Measurements from ENCODE around the gene CNTNAP5. TPM values are rescaled to one million over a fixed set of nuclear protein-coding genes. Genes with fewer than 3 reads are reported as not detected.

CNTNAP5 gene
- total and polyA plus RNA-seq, 7 experiments from 2014 or later = not detected

DNA sequence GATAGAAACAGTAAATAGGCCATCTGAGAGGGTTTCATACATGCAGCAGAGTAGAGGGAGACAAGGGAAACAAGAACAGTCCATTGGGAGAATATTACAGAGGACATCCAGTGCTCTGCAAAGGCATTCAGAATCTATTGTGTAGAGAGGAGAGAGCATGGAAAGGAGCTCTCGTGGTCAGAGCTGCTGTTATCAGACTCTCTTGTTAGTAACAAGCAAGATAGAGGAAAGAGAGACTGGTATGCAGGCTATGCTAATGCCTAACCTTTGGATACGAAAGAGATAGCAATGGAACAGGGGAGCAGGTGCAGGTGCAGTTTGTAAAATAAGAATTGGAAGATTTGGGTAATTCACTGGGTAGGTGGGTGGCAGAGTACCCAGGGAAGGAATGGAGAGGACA is 855.9 kb downstream of the CNTNAP5 start:
- POLR2A ChIA-PET = no interaction called here
- no peaks in the 10 kb centered on the region for H3K4me1 ChIP-seq (ENCODE audit: control insufficient read depth in 2 of 2, insufficient read depth in 2 of 2, low read length in 2 of 2)
- CTCF ChIA-PET = no interaction called here

DNA sequence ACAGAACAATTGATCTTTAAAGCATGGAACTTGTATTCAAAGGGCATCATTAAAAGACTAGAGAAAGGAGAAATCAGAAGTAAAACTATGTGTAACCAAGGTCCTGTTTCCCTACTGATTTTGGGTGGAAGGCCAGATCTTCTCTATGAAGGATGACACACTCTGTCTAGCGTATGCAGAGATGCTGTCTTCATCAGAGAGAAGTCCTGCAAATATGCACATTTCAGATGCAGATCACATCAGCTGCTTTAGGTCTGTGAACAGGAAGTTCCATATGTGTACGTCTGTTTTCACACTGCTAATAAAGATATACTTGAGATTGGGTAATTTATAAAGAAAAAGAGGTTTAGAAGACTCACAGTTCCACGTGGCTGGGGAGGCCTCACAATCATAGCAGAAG is 857.3 kb downstream of the CNTNAP5 start:
- Mint-ChIP-seq H3K9me3 (peaks cover 2 to 18% (median 7%) of the 10 kb centered on the region in 11 donors), H3K27me3 (no peaks in the 10 kb centered on the region), H3K27ac (no peak overlapping the region), H3K36me3 (no peaks in the 10 kb centered on the region), H3K4me3 (no peak overlapping the region), H3K4me1 (no peaks in the 10 kb centered on the region)
- H3K36me3 ChIP-seq (ENCODE audit: control insufficient read depth in 2 of 3, insufficient read depth in 3 of 3, low read length in 3 of 3) = no peaks in the 10 kb centered on the region
- intact Hi-C loops (cut with micrococcal nuclease) = no loop called here
- no peak overlapping the region for H3K4me3 ChIP-seq (ENCODE audit: low read length)
- H3K27ac ChIP-seq (ENCODE audit: low read depth, low read length) = no peak overlapping the region
- H3K9me3 ChIP-seq (ENCODE audit: control insufficient read depth in 2 of 3, low read length in 3 of 3) = no peaks in the 10 kb centered on the region
- DNase-seq (no peak), ATAC-seq (no peak)
- POLR2A ChIA-PET = no interaction called here
- H3K4me1 ChIP-seq (ENCODE audit: control insufficient read depth in 2 of 2, insufficient read depth in 2 of 2, low read length in 2 of 2) = no peaks in the 10 kb centered on the region
- no peaks in the 10 kb centered on the region for H3K27me3 ChIP-seq (ENCODE audit: control insufficient read depth in 2 of 2, insufficient read depth in 2 of 2, low read length in 2 of 2)
- CTCF ChIA-PET = no interaction called here

More for the DNA sequence above, 855.9 kb downstream of the CNTNAP5 start:
- Mint-ChIP-seq H3K9me3 (peaks cover 3 to 18% (median 5%) of the 10 kb centered on the region in 11 donors), H3K4me3 (no peak overlapping the region), H3K27ac (peak overlapping the region in 1 of 9 donors; percentile 51), H3K4me1 (no peaks in the 10 kb centered on the region), H3K27me3 (no peaks in the 10 kb centered on the region), H3K36me3 (no peaks in the 10 kb centered on the region)
- ATAC-seq = no peak
- H3K27ac ChIP-seq (ENCODE audit: low read depth, low read length) = no peak overlapping the region
- intact Hi-C loops (cut with micrococcal nuclease) = no loop called here
- no peaks in the 10 kb centered on the region for H3K36me3 ChIP-seq (ENCODE audit: control insufficient read depth in 2 of 3, insufficient read depth in 3 of 3, low read length in 3 of 3)
- H3K4me3 ChIP-seq (ENCODE audit: low read length) = no peak overlapping the region
- no peak for DNase-seq
- no peaks in the 10 kb centered on the region for H3K9me3 ChIP-seq (ENCODE audit: control insufficient read depth in 2 of 3, low read length in 3 of 3)
- H3K27me3 ChIP-seq (ENCODE audit: control insufficient read depth in 2 of 2, insufficient read depth in 2 of 2, low read length in 2 of 2) = no peaks in the 10 kb centered on the region

DNA sequence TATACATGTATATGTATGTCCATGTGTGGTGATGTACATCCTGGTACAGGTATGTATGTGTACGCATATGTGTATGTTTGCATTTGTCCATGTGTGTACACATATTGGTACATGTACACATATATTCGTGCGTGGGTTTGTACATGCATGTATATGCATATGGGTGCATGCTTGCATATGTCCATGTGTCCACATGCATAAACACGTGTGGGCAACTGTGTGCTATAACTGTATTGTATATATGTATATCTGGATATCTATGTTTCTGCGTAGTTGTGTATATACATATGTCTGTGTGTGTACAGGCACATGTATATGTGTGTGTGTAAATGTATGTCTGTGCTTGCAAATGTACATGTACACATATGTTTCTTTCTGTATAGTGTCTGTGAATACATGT is 858.5 kb downstream of the CNTNAP5 start:
- ChIA-PET CTCF (no interaction called here), POLR2A (no interaction called here)
- H3K4me3 Mint-ChIP-seq = no peak overlapping the region

DNA sequence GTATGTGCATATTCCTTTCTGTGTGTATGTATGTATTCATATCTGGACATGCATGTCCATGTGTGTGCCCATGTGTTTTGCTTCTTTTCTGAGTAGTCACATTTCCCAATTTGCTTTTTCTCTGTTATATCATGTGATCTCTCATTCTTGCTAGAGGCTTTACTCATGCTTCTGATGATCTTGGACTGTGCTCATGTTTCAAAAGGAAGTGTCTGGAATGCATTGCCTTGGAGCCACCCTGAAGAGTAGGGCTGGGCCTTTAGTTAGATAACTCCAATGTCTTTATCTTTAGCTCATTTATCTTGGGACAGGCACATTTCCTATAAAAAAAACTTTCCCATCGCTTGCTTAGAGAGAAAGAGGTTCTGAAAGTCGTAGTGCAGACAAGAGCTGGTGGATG is 859.2 kb downstream of the CNTNAP5 start:
- no peaks in the 10 kb centered on the region for H3K9me3 ChIP-seq (ENCODE audit: control insufficient read depth in 2 of 3, low read length in 3 of 3)
- no peaks in the 10 kb centered on the region for H3K36me3 ChIP-seq (ENCODE audit: control insufficient read depth in 2 of 3, insufficient read depth in 3 of 3, low read length in 3 of 3)
- Mint-ChIP-seq H3K36me3 (no peaks in the 10 kb centered on the region), H3K27me3 (no peaks in the 10 kb centered on the region), H3K4me1 (no peaks in the 10 kb centered on the region), H3K4me3 (no peak overlapping the region), H3K9me3 (peaks cover 2 to 18% (median 5%) of the 10 kb centered on the region in 11 donors), H3K27ac (no peak overlapping the region)
- CTCF ChIA-PET = no interaction called here
- ATAC-seq (no peak), DNase-seq (no peak)
- H3K4me1 ChIP-seq (ENCODE audit: control insufficient read depth in 2 of 2, insufficient read depth in 2 of 2, low read length in 2 of 2) = no peaks in the 10 kb centered on the region
- intact Hi-C loops (cut with micrococcal nuclease) = loop anchor here in 1 of 2 donors (2.0 kb wide), 1 partner anchor 32 kb away; no protein-coding TSS in a partner anchor
- no peak overlapping the region for H3K4me3 ChIP-seq (ENCODE audit: low read length)
- H3K27me3 ChIP-seq (ENCODE audit: control insufficient read depth in 2 of 2, insufficient read depth in 2 of 2, low read length in 2 of 2) = no peaks in the 10 kb centered on the region
- H3K27ac ChIP-seq (ENCODE audit: low read depth, low read length) = no peak overlapping the region
- POLR2A ChIA-PET = no interaction called here

More for the DNA sequence above, 858.5 kb downstream of the CNTNAP5 start:
- no peak for DNase-seq
- Mint-ChIP-seq H3K27ac (no peak overlapping the region), H3K9me3 (peaks cover 2 to 18% (median 7%) of the 10 kb centered on the region in 11 donors), H3K4me1 (no peaks in the 10 kb centered on the region), H3K27me3 (no peaks in the 10 kb centered on the region), H3K36me3 (no peaks in the 10 kb centered on the region)
- Histone ChIP-seq H3K4me3 (ENCODE audit: low read length) (no peak overlapping the region), H3K9me3 (ENCODE audit: control insufficient read depth in 2 of 3, low read length in 3 of 3) (no peaks in the 10 kb centered on the region), H3K4me1 (ENCODE audit: control insufficient read depth in 2 of 2, insufficient read depth in 2 of 2, low read length in 2 of 2) (no peaks in the 10 kb centered on the region), H3K27me3 (ENCODE audit: control insufficient read depth in 2 of 2, insufficient read depth in 2 of 2, low read length in 2 of 2) (no peaks in the 10 kb centered on the region), H3K27ac (ENCODE audit: low read depth, low read length) (no peak overlapping the region), H3K36me3 (ENCODE audit: control insufficient read depth in 2 of 3, insufficient read depth in 3 of 3, low read length in 3 of 3) (no peaks in the 10 kb centered on the region)
- intact Hi-C loops (cut with micrococcal nuclease) = no loop called here
- ATAC-seq = peak; percentile 24

DNA sequence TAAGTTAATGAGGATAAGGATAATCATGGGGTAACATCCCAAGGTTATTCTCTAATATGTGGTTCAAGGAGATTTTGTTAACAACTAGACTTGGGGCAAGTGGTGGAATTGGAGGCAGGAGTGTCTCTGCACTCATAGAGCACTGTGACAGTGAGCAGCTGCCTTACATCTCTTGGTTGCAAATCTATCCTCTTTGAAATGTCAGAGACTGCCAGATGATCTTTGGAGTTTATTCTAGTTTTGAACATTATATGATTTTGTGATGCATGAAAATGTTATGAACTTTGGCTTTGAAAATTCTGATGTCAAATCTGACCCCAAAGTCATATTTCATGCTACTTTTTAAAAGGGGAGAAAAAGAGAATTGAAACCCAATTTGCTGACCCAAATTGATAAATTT is 861.1 kb downstream of the CNTNAP5 start:
- no peak for DNase-seq
- H3K27ac Mint-ChIP-seq = no peak overlapping the region
- H3K4me3 Mint-ChIP-seq = no peak overlapping the region

DNA sequence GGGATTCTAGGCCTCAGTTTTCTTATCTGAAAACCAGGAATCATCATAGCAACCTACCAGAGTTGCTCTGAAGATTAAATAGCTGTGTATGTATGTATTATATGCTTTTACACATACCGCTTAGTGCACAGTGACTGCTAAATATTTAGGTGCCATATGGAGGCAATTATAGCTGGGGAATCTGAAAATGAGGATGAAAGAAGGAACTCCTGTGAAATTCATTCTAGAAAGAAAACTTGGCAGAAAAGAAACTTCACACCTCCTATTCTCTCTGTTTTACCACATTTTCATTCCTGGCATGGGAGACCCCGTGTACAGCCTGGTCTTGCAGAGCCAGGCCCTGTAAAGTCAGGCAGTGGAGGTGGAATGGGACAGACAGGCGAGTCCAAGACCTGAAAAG is 862.4 kb downstream of the CNTNAP5 start:
- Histone ChIP-seq H3K27ac (ENCODE audit: low read depth, low read length) (no peak overlapping the region), H3K27me3 (ENCODE audit: control insufficient read depth in 2 of 2, insufficient read depth in 2 of 2, low read length in 2 of 2) (no peaks in the 10 kb centered on the region), H3K4me1 (ENCODE audit: control insufficient read depth in 2 of 2, insufficient read depth in 2 of 2, low read length in 2 of 2) (no peaks in the 10 kb centered on the region), H3K4me3 (ENCODE audit: low read length) (no peak overlapping the region), H3K36me3 (ENCODE audit: control insufficient read depth in 2 of 3, insufficient read depth in 3 of 3, low read length in 3 of 3) (no peaks in the 10 kb centered on the region), H3K9me3 (ENCODE audit: control insufficient read depth in 2 of 3, low read length in 3 of 3) (peaks cover 0 to 4% (median 0%) of the 10 kb centered on the region in 3 experiments)
- DNase-seq (no peak), ATAC-seq (no peak)
- Mint-ChIP-seq H3K36me3 (no peaks in the 10 kb centered on the region), H3K27me3 (no peaks in the 10 kb centered on the region), H3K4me1 (no peaks in the 10 kb centered on the region), H3K9me3 (peaks cover 0 to 18% (median 4%) of the 10 kb centered on the region in 11 donors), H3K27ac (no peak overlapping the region), H3K4me3 (no peak overlapping the region)
- POLR2A ChIA-PET = no interaction called here
- CTCF ChIA-PET = no interaction called here
- intact Hi-C loops (cut with micrococcal nuclease) = no loop called here

More for the DNA sequence above, 861.1 kb downstream of the CNTNAP5 start:
- peaks cover 0 to 4% (median 0%) of the 10 kb centered on the region in 3 experiments for H3K9me3 ChIP-seq (ENCODE audit: control insufficient read depth in 2 of 3, low read length in 3 of 3)
- H3K36me3 Mint-ChIP-seq = no peaks in the 10 kb centered on the region
- no peaks in the 10 kb centered on the region for H3K27me3 ChIP-seq (ENCODE audit: control insufficient read depth in 2 of 2, insufficient read depth in 2 of 2, low read length in 2 of 2)
- intact Hi-C loops (cut with micrococcal nuclease) = no loop called here
- H3K36me3 ChIP-seq (ENCODE audit: control insufficient read depth in 2 of 3, insufficient read depth in 3 of 3, low read length in 3 of 3) = no peaks in the 10 kb centered on the region
- no peaks in the 10 kb centered on the region for H3K27me3 Mint-ChIP-seq
- no peak for ATAC-seq
- H3K4me1 ChIP-seq (ENCODE audit: control insufficient read depth in 2 of 2, insufficient read depth in 2 of 2, low read length in 2 of 2) = no peaks in the 10 kb centered on the region
- no peaks in the 10 kb centered on the region for H3K4me1 Mint-ChIP-seq
- CTCF ChIA-PET = no interaction called here
- H3K9me3 Mint-ChIP-seq = peaks cover 0 to 18% (median 4%) of the 10 kb centered on the region in 11 donors
- no peak overlapping the region for H3K27ac ChIP-seq (ENCODE audit: low read depth, low read length)
- H3K4me3 ChIP-seq (ENCODE audit: low read length) = no peak overlapping the region
- POLR2A ChIA-PET = no interaction called here

DNA sequence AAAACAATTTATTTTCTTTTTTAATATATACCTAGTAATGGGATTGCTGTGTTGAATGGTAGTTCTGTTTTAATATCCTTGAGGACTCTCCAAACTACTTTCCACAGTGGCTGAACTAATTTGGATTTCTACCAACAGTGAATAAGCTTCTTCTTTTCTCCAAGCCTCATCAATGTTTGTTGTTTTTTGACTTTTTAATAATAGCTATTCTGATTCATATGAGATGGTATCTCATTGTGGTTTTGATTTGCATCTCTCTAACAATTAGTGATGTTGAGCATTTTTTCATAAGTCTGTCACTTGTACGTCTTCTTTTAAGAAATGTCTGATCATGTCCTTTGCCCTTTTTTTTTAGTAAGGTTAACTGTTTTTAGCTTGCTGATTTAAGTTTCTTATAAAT is 863.3 kb downstream of the CNTNAP5 start:
- POLR2A ChIA-PET = no interaction called here
- H3K27ac ChIP-seq (ENCODE audit: low read depth, low read length) = no peak overlapping the region
- H3K4me1 Mint-ChIP-seq = no peaks in the 10 kb centered on the region
- H3K9me3 ChIP-seq (ENCODE audit: control insufficient read depth in 2 of 3, low read length in 3 of 3) = peaks cover 0 to 4% (median 0%) of the 10 kb centered on the region in 3 experiments
- CTCF ChIA-PET = interaction anchor here (0.7 kb wide), 1 partner anchor 56 kb away, joined by 4 read pairs; no protein-coding TSS in a partner anchor
- no peaks in the 10 kb centered on the region for H3K36me3 Mint-ChIP-seq
- no peak overlapping the region for H3K27ac Mint-ChIP-seq
- no peak overlapping the region for H3K4me3 ChIP-seq (ENCODE audit: low read length)
- no peaks in the 10 kb centered on the region for H3K36me3 ChIP-seq (ENCODE audit: control insufficient read depth in 2 of 3, insufficient read depth in 3 of 3, low read length in 3 of 3)
- no peak overlapping the region for H3K4me3 Mint-ChIP-seq
- ATAC-seq (no peak), DNase-seq (no peak)
- H3K4me1 ChIP-seq (ENCODE audit: control insufficient read depth in 2 of 2, insufficient read depth in 2 of 2, low read length in 2 of 2) = no peaks in the 10 kb centered on the region
- H3K27me3 ChIP-seq (ENCODE audit: control insufficient read depth in 2 of 2, insufficient read depth in 2 of 2, low read length in 2 of 2) = no peaks in the 10 kb centered on the region
- intact Hi-C loops (cut with micrococcal nuclease) = no loop called here
- H3K27me3 Mint-ChIP-seq = no peaks in the 10 kb centered on the region
- H3K9me3 Mint-ChIP-seq = peaks cover 0 to 15% (median 4%) of the 10 kb centered on the region in 11 donors
